IMR-90 (cell line): Measurements from ENCODE around the gene PDGFD. TPM values are rescaled to one million over a fixed set of nuclear protein-coding genes. Genes with fewer than 3 reads are reported as not detected.

Source experiments
- ATAC-seq: fragments of 200-7000 bp; cut with Tn5 transposase; 2 replicates; pipeline ENCODE4 v1.9.1; 2020; ENCODE audit warnings: low read depth, mild to moderate bottlenecking, moderate library complexity
- BruUV-seq: library from RNA; stranded (reverse); fragments of 400-500 nt; replicated peaks from 2 replicates; lab custom pipeline; 2021; lab: Mats Ljungman, UMichigan
- CTCF ChIA-PET: fragments of 300-600 bp; formaldehyde crosslinking; extraction: SDS; loops from one replicate; lab custom pipeline; 2021; ENCODE audit warnings: antibody characterized with exemption; lab: Yijun Ruan, JAX
- POLR2A ChIA-PET: fragments of 300-600 bp; sonication (Branson Sonifier 250); formaldehyde crosslinking; loops from one replicate; lab custom pipeline; 2022; ENCODE audit warnings: antibody characterized with exemption; ENCODE audit not compliant: unreplicated experiment; lab: Charles Lee
- DNase-seq: peaks from one replicate; pipeline ENCODE4 v3.0.0; 2013
- H2AFZ ChIP-seq: replicated peaks from 2 replicates; pipeline ENCODE3; 2013; ENCODE audit warnings: low read length, mild to moderate bottlenecking; ENCODE audit not compliant: poor library complexity
- H2AK5ac ChIP-seq: 2 replicates; pipeline ENCODE4 v1.6.1; 2013; ENCODE audit warnings: low read depth, low read length, inconsistent platforms
- H2AK9ac ChIP-seq: replicated peaks from 2 replicates; pipeline ENCODE3; 2013; ENCODE audit warnings: mild to moderate bottlenecking, low read depth, low read length, moderate library complexity; ENCODE audit not compliant: poor library complexity
- H2BK120ac ChIP-seq: 2 replicates; pipeline ENCODE4 v1.6.1; 2013; ENCODE audit warnings: low read depth, low read length, inconsistent platforms
- H2BK15ac ChIP-seq: 3 replicates; pipeline ENCODE4 v1.6.1; 2013; ENCODE audit warnings: low read depth, low read length, inconsistent platforms
- H2BK20ac ChIP-seq: 2 replicates; pipeline ENCODE4 v1.6.1; 2013; ENCODE audit warnings: low read depth, mild to moderate bottlenecking, inconsistent platforms, low read length, moderate library complexity
- H2BK5ac ChIP-seq: 2 replicates; pipeline ENCODE4 v1.6.1; 2013; ENCODE audit warnings: mild to moderate bottlenecking, low read depth, low read length, inconsistent platforms; ENCODE audit not compliant: poor library complexity, severe bottlenecking
- H3K14ac ChIP-seq: replicated peaks from 2 replicates; pipeline ENCODE4 v1.6.1; 2013; ENCODE audit warnings: low read depth, low read length, inconsistent platforms
- H3K18ac ChIP-seq: 2 replicates; pipeline ENCODE4 v1.6.1; 2013; ENCODE audit warnings: low read depth, low read length, control low read depth
- H3K23ac ChIP-seq: 2 replicates; pipeline ENCODE4 v1.6.1; 2013; ENCODE audit warnings: low read depth, low read length, inconsistent platforms
- H3K27ac ChIP-seq: 2 replicates; pipeline ENCODE4 v1.5.1; 2013; ENCODE audit warnings: mild to moderate bottlenecking, control low read depth, low read length; ENCODE audit not compliant: insufficient read depth
- H3K27me3 ChIP-seq: 2 replicates; pipeline ENCODE4 v1.6.1; 2013; ENCODE audit warnings: low read length; ENCODE audit not compliant: control insufficient read depth, insufficient read depth
- H3K36me3 ChIP-seq: 2 replicates; pipeline ENCODE4 v1.6.1; 2013; ENCODE audit warnings: low read length, mixed read lengths; ENCODE audit not compliant: control insufficient read depth, insufficient read depth
- H3K4ac ChIP-seq: 2 replicates; pipeline ENCODE4 v1.6.1; 2013; ENCODE audit warnings: low read depth, low read length, inconsistent platforms
- H3K4me1 ChIP-seq: 2 replicates; pipeline ENCODE4 v1.6.1; 2013; ENCODE audit warnings: low read length, mixed read lengths; ENCODE audit not compliant: control insufficient read depth, insufficient read depth
- H3K4me2 ChIP-seq: 2 replicates; pipeline ENCODE4 v1.6.1; 2013; ENCODE audit warnings: low read depth, mild to moderate bottlenecking, control low read depth, low read length, moderate library complexity
- H3K4me3 ChIP-seq: 2 replicates; pipeline ENCODE4 v1.5.1; 2013; ENCODE audit warnings: low read depth, mild to moderate bottlenecking, control low read depth, low read length, moderate library complexity; ENCODE audit not compliant: insufficient read depth
- H3K56ac ChIP-seq: 2 replicates; pipeline ENCODE4 v1.6.1; 2013; ENCODE audit warnings: low read length, inconsistent platforms; ENCODE audit not compliant: insufficient read depth; ENCODE audit errors: extremely low read depth
- H3K79me1 ChIP-seq, 2 experiments: 2 replicates each; pipeline ENCODE4 v1.6.1; 2013; ENCODE audit warnings: low read length in 2 of 2, inconsistent platforms in 1 of 2, low read depth in 1 of 2
- H3K9ac ChIP-seq: 2 replicates; pipeline ENCODE4 v1.6.1; 2013; ENCODE audit warnings: low read depth, low read length, control low read depth
- H3K9me1 ChIP-seq: 2 replicates; pipeline ENCODE4 v1.6.1; 2013; ENCODE audit warnings: low read length, inconsistent platforms; ENCODE audit not compliant: insufficient read depth
- H3K9me3 ChIP-seq: 2 replicates; pipeline ENCODE4 v1.6.1; 2013; ENCODE audit warnings: low read length; ENCODE audit not compliant: control insufficient read depth, insufficient read depth
- H4K20me1 ChIP-seq: 2 replicates; pipeline ENCODE4 v1.6.1; 2013; ENCODE audit warnings: low read length, inconsistent platforms; ENCODE audit not compliant: insufficient read depth
- H4K5ac ChIP-seq: 2 replicates; pipeline ENCODE4 v1.6.1; 2013; ENCODE audit warnings: mild to moderate bottlenecking, low read depth, low read length, control low read depth
- H4K8ac ChIP-seq, 2 experiments: 2 replicates each; pipeline ENCODE4 v1.6.1; 2013; ENCODE audit warnings: low read depth in 2 of 2, low read length in 2 of 2, control low read depth in 1 of 2, inconsistent platforms in 1 of 2
- H4K91ac ChIP-seq: 2 replicates; pipeline ENCODE4 v1.6.1; 2013; ENCODE audit warnings: low read depth, low read length, inconsistent platforms; ENCODE audit not compliant: insufficient read depth
- BHLHE40 ChIP-seq: fragments of 150-350 bp; IDR thresholded peaks from 2 replicates; pipeline ENCODE4 v1.6.1; 2016; ENCODE audit warnings: mild to moderate bottlenecking, low read depth, low read length
- WGBS, 2 experiments: methylation state at CpG; one replicate each; pipeline versions ENCODE4 v1.1.5 to v1.1.7; 2013; ENCODE audit warnings: missing lambda C conversion rate in 2 of 2; ENCODE audit not compliant: insufficient read length in 1 of 2; ENCODE audit errors: extremely low coverage in 2 of 2; 5-methylcytosine and 5-hydroxymethylcytosine counted together
- dilution Hi-C: fragments of 300-500 bp; cut with HindIII; formaldehyde crosslinking; loops from one replicate; pipeline ENCODE4 v1.14.3; 2018; ENCODE audit warnings: low sequenced_read_pairs; ENCODE audit not compliant: unreplicated experiment
- in situ Hi-C: fragments of 300-500 bp; cut with MboI; formaldehyde crosslinking; loops from 3 replicates; pipeline ENCODE4 v1.14.3; 2019; ENCODE audit warnings: low sequenced_read_pairs, inconsistent platforms, mixed read lengths
- intact Hi-C: fragments of 100-400 bp; cut with micrococcal nuclease; formaldehyde crosslinking; loops from 2 replicates; pipeline ENCODE4 v1.10.0; 2022
- polyA plus RNA-seq, 3 experiments: library from polyadenylated mRNA; depleted of rRNA; stranded (reverse); fragments of >200 nt; gene quantifications; 2 replicates each; pipeline ENCODE4 v1.2.3, GENCODE V29; 2012; ENCODE audit warnings: low replicate concordance in 1 of 3
- total RNA-seq: library from RNA; depleted of rRNA; stranded (reverse); fragments of >200 nt; gene quantifications from 2 replicates; pipeline ENCODE4 v1.2.3, GENCODE V29; 2012
- TF ChIP-seq, protein P1 (sequence below): fragments of 150-350 bp; IDR thresholded peaks from 2 replicates; pipeline ENCODE4 v1.6.1; 2016; ENCODE audit warnings: low read depth, mild to moderate bottlenecking, low read length, moderate library complexity, borderline replicate concordance

Gene PDGFD
- total and polyA plus RNA-seq, 2 of the 4 experiments (the other 2 are of a cell fraction): 2.1 to 3.0 TPM

DNA sequence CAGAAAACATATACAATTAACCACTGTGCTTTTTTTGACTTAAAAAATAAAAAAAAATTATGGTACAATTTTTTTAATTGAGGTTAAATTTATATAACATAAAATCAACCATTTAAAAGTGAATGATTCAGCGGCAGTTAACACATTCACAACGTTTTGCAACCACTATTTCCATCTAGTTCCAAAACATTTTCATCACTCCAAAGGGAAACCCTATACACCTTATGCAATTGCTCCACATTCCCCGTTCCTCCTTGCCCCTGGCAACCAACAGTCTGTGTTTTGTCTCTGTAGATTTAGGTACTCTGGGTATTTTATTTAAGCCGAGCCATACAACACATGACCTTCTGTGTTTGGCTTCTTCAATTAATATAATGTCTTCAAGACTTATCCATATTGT lies 112.2 kb downstream of the PDGFD start:
- H3K36me3 ChIP-seq: no peaks in the 10 kb centered on the region
- in situ Hi-C loops: no loop called here
- dilution Hi-C loops: no loop called here
- TF ChIP-seq BHLHE40: no peak
- TF ChIP-seq, protein P1, sequence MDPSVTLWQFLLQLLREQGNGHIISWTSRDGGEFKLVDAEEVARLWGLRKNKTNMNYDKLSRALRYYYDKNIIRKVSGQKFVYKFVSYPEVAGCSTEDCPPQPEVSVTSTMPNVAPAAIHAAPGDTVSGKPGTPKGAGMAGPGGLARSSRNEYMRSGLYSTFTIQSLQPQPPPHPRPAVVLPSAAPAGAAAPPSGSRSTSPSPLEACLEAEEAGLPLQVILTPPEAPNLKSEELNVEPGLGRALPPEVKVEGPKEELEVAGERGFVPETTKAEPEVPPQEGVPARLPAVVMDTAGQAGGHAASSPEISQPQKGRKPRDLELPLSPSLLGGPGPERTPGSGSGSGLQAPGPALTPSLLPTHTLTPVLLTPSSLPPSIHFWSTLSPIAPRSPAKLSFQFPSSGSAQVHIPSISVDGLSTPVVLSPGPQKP: no peak
- DNase-seq: peak; percentile 16
- no peak overlapping the region for H3K56ac ChIP-seq
- no peaks in the 10 kb centered on the region for H3K79me1 ChIP-seq
- CTCF ChIA-PET: no interaction called here
- no peak overlapping the region for H3K14ac ChIP-seq
- H3K4me2 ChIP-seq: no peak overlapping the region
- no peak overlapping the region for H3K23ac ChIP-seq
- no peaks in the 10 kb centered on the region for H3K9me1 ChIP-seq
- no peak overlapping the region for H2AK5ac ChIP-seq
- no peak overlapping the region for H2AFZ ChIP-seq
- H3K9ac ChIP-seq: no peak overlapping the region
- no peak for ATAC-seq
- H3K4me1 ChIP-seq: no peaks in the 10 kb centered on the region
- no peak overlapping the region for H3K27ac ChIP-seq
- no peaks in the 10 kb centered on the region for H3K9me3 ChIP-seq
- H4K5ac ChIP-seq: no peak overlapping the region
- no peak overlapping the region for H3K18ac ChIP-seq
- H2BK5ac ChIP-seq: no peak overlapping the region
- H4K8ac ChIP-seq: no peak overlapping the region
- no peak overlapping the region for H4K91ac ChIP-seq
- no CpG with 5 or more reads among the region's 4 CpGs for WGBS, 2 experiments
- no peak overlapping the region for H2BK120ac ChIP-seq
- POLR2A ChIA-PET: no interaction called here
- H3K4me3 ChIP-seq: no peak overlapping the region
- no peak overlapping the region; the same call in 1 of the 2 replicates for H2BK20ac ChIP-seq
- H2AK9ac ChIP-seq: no peak overlapping the region
- H3K27me3 ChIP-seq: no peaks in the 10 kb centered on the region
- no peak overlapping the region for H2BK15ac ChIP-seq
- H3K4ac ChIP-seq: no peak overlapping the region
- intact Hi-C loops: no loop called here
- no TSS peak for BruUV-seq
- no peaks in the 10 kb centered on the region for H4K20me1 ChIP-seq
